NCI-H2107 treated with DMSO at 0.1 percent for 48 hours (cell line): ENCODE measurements around the gene NFIB.

Experiments
- DNase-seq: peaks from one replicate; lab custom pipeline; 2025; ENCODE audit not compliant: unreplicated experiment; lab: John Stamatoyannopoulos, UW

The NFIB gene

GRCh38 chr9:14313951-14314423, at the start of gene NFIB:
Gene NFIB, minus strand, starts transcription at chr9:14314141. Its CDS starts 630 bp downstream, at chr9:14313511.
- DNase-seq = no peak

GRCh38 chr9:14362175-14362574, 48.2 kb upstream of the NFIB start:
- no peak for DNase-seq

GRCh38 chr9:14361074-14361473, 47.1 kb upstream of the NFIB start:
- no peak for DNase-seq

GRCh38 chr9:14358523-14358922, 44.6 kb upstream of the NFIB start:
- no peak for DNase-seq

- no peak for DNase-seq
Observed at GRCh38 chr9:14356351-14357265, 42.7 kb upstream of the NFIB start.

- no peak for DNase-seq
Observed at GRCh38 chr9:14354201-14354600, 40.3 kb upstream of the NFIB start.

- peak; percentile 69 for DNase-seq
Observed at GRCh38 chr9:14353222-14354056, 39.5 kb upstream of the NFIB start.

GRCh38 chr9:14352503-14352902, 38.6 kb upstream of the NFIB start:
- DNase-seq = no peak

- DNase-seq = no peak
Observed at GRCh38 chr9:14351221-14351836, 37.4 kb upstream of the NFIB start.

- DNase-seq = no peak
Observed at GRCh38 chr9:14350754-14351153, 36.8 kb upstream of the NFIB start.

- DNase-seq = no peak
Observed at GRCh38 chr9:14350349-14350728, 36.4 kb upstream of the NFIB start.

GRCh38 chr9:14349447-14350348, 35.8 kb upstream of the NFIB start:
- DNase-seq = no peak

GRCh38 chr9:14349146-14349446, 35.2 kb upstream of the NFIB start:
- DNase-seq = no peak

- DNase-seq = no peak
Observed at GRCh38 chr9:14348373-14349145, 34.6 kb upstream of the NFIB start.

- no peak for DNase-seq
Observed at GRCh38 chr9:14348123-14348372, 34.1 kb upstream of the NFIB start.

GRCh38 chr9:14347406-14348122, 33.6 kb upstream of the NFIB start:
- no peak for DNase-seq

GRCh38 chr9:14346811-14347405, 33.0 kb upstream of the NFIB start:
- no peak for DNase-seq

- no peak for DNase-seq
Observed at GRCh38 chr9:14346231-14346791, 32.4 kb upstream of the NFIB start.
